NT2/D1 (cell line): Measurements from ENCODE around the gene HIC1.

Source experiments
- SUZ12 ChIP-seq: IDR thresholded peaks from 2 replicates; pipeline ENCODE4 v1.6.1; 2011; ENCODE audit not compliant: insufficient read length, insufficient read depth; ENCODE audit errors: extremely low read depth
- YY1 ChIP-seq: IDR thresholded peaks from 2 replicates; pipeline ENCODE4 v1.6.1; 2011; ENCODE audit not compliant: insufficient read length, insufficient read depth
- ZNF274 ChIP-seq: IDR thresholded peaks from 2 replicates; pipeline ENCODE4 v1.6.1; 2011; ENCODE audit warnings: mild to moderate bottlenecking, low read depth, low read length

DNA sequence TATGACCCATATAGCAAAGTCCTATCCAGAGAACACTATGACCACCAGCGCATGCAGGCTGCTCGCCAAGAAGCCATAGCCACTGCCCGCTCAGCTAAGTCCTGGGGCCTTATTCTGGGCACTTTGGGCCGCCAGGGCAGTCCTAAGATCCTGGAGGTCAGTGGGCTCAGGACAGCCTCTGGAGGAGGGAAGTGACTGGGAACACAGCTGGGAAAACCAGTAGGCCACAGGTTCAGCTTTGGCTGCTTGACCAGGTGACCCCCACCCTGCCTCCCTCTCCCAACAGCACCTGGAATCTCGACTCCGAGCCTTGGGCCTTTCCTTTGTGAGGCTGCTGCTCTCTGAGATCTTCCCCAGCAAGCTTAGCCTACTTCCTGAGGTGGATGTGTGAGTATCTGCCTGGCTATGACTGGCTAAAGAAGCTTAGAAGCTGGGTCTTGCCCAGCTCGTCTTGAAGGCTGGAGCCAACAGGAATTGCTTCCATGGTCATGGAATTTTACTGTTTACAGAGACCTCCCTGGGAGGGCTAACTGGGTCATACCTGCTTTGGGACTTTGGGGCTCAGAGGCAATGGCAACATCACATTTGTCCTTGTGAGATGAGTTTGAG lies 14.6 kb upstream of the HIC1 start:
- TF ChIP-seq YY1 (no peak), SUZ12 (no peak), ZNF274 (no peak)
